22Rv1 (cell line): Measurements from ENCODE around the gene SLF2.
"Not testable (repeated sequence)": the region's sequence is repeated elsewhere in the genome, so short reads cannot be mapped to it uniquely, and the experiment has no call there.

Experiments
- H3K27ac ChIP-seq: fragments of 450-650 bp; 2 replicates; pipeline ENCODE4 v1.5.1; 2017
- CTCF ChIP-seq: fragments of 450-650 bp; IDR thresholded peaks from 2 replicates; pipeline ENCODE4 v1.5.1; 2017; ENCODE audit warnings: mild to moderate bottlenecking
- ZFX ChIP-seq: fragments of 450-650 bp; IDR thresholded peaks from 2 replicates; pipeline ENCODE4 v1.6.1; 2017; ENCODE audit warnings: antibody characterized with exemption, borderline replicate concordance

Gene SLF2

GRCh38 chr10:100969187-100970075, 56.7 kb downstream of the SLF2 start, which contains the start of gene SEMA4G:
Gene SEMA4G (plus strand): TSS chr10:100969504. CDS start chr10:100972913, 3,409 bp downstream.
- H3K27ac ChIP-seq: peak within 1 kb of the TSS; percentile 77
- TF ChIP-seq ZFX (no peak), CTCF (peak; percentile 75)

GRCh38 chr10:100970076-100970913, 57.5 kb downstream of the SLF2 start:
- peak overlapping the region; percentile 77 for H3K27ac ChIP-seq
- no peak for TF ChIP-seq ZFX
- no peak for TF ChIP-seq CTCF

GRCh38 chr10:100970914-100971811, 58.4 kb downstream of the SLF2 start:
- peak overlapping the region; percentile 77 for H3K27ac ChIP-seq
- TF ChIP-seq ZFX: no peak
- no peak for TF ChIP-seq CTCF

GRCh38 chr10:100972115-100972903, 59.5 kb downstream of the SLF2 start:
- TF ChIP-seq ZFX (no peak), CTCF (no peak)
- peak overlapping the region; percentile 77 for H3K27ac ChIP-seq

- no peak for TF ChIP-seq ZFX
- no peak for TF ChIP-seq CTCF
- H3K27ac ChIP-seq: peak overlapping the region; percentile 77; the same call in 1 of the 2 replicates
Observed at GRCh38 chr10:100972904-100973535, 60.3 kb downstream of the SLF2 start.

- H3K27ac ChIP-seq: not testable (repeated sequence)
Observed at GRCh38 chr10:100975397-100975796, 62.6 kb downstream of the SLF2 start.
